ENCODE results near the gene CACNA2D2. TPM values are rescaled to one million over a fixed set of nuclear protein-coding genes. Genes with fewer than 3 reads are reported as not detected.

Gene CACNA2D2
- total and polyA plus RNA-seq, 2 of the 8 experiments (the other 6 are each of a cell fraction or from before 2014, with no cell fraction given), result 14.1 to 25.0 TPM

GRCh38 chr3:50551681-50552435 is 48.4 kb upstream of the CACNA2D2 start:
- FAIRE-seq, result no peak
- H3K4ac ChIP-seq (replicated peaks; ENCODE audit: insufficient read length, low read depth, low read length), result no peak overlapping the region
- no peak for DNase-seq (ENCODE audit: low read depth in 1 of 2, low spot score in 2 of 2)
- no peaks in the 10 kb centered on the region for H3K23me2 ChIP-seq (ENCODE audit: low read depth, low read length)
- H4K5ac ChIP-seq (ENCODE audit: insufficient read length, low read depth, low read length), result no peak overlapping the region
- no peak overlapping the region for H3K4me2 ChIP-seq (ENCODE audit: insufficient read depth in 1 of 2, low read depth in 2 of 2, low read length in 2 of 2)
- no peaks in the 10 kb centered on the region for H3K36me3 ChIP-seq (ENCODE audit: control insufficient read depth in 2 of 4, insufficient read depth in 4 of 4, low read length in 3 of 4)
- H2AK5ac ChIP-seq (ENCODE audit: low read depth, low read length), result no peak overlapping the region; the same call in 1 of the 2 replicates
- no peaks in the 10 kb centered on the region for H4K20me1 ChIP-seq (replicated peaks in 1 of 2; ENCODE audit: control insufficient read depth in 1 of 2, insufficient read depth in 2 of 2, low read length in 2 of 2)
- no peak overlapping the region for H2BK5ac ChIP-seq (ENCODE audit: low read depth, low read length)
- ChIA-PET CTCF (ENCODE audit: partially characterized antibody) (interaction anchor here (0.6 to 46.5 kb wide), 24 partner anchors 11 to 1467 kb away, joined by 3 to 863 read pairs (median 16); partner anchors contain the start of genes CISH, HEMK1, MAPKAPK3 and NPRL2), POLR2A (ENCODE audit: partially characterized antibody) (interaction anchor here (0.6 to 1.9 kb wide), 5 partner anchors 11 to 270 kb away, joined by 3 to 9 read pairs (median 3); partner anchors contain the start of gene C3orf18)
- no peak overlapping the region for H4K91ac ChIP-seq (replicated peaks; ENCODE audit: insufficient read length, low read length)
- no peak overlapping the region for H2BK12ac ChIP-seq (ENCODE audit: low read depth, low read length)
- no peak overlapping the region for H2BK20ac ChIP-seq (ENCODE audit: low read length)
- no peak overlapping the region for H4K8ac ChIP-seq (ENCODE audit: extremely low read depth, insufficient read depth, low read length)
- no peak overlapping the region for H3K9ac ChIP-seq (replicated peaks in 1 of 4; ENCODE audit: extremely low read depth in 1 of 4, low read depth in 3 of 4, low read length in 3 of 4)
- H3K18ac ChIP-seq (ENCODE audit: extremely low read depth, low read length), result no peak overlapping the region
- H3K9me3 ChIP-seq (ENCODE audit: insufficient read depth in 2 of 2, low read depth in 1 of 2, low read length in 1 of 2), result no peaks in the 10 kb centered on the region
- no peak overlapping the region for H2BK15ac ChIP-seq (ENCODE audit: low read length)
- no peak overlapping the region for H3K23ac ChIP-seq (ENCODE audit: insufficient read length)
- no peak overlapping the region for H2AFZ ChIP-seq (ENCODE audit: low read length)
- no peaks in the 10 kb centered on the region for H3K79me2 ChIP-seq (ENCODE audit: control insufficient read depth in 1 of 2, insufficient read depth in 2 of 2, low read length in 2 of 2)
- H3K79me1 ChIP-seq (ENCODE audit: low read depth, low read length), result no peaks in the 10 kb centered on the region
- H3K14ac ChIP-seq (ENCODE audit: insufficient read length), result no peak overlapping the region
- H3K27me3 ChIP-seq (replicated peaks in 1 of 4; ENCODE audit: control insufficient read depth in 3 of 4, extremely low read depth in 1 of 4, insufficient read depth in 3 of 4, low read length in 3 of 4), result peaks cover 0 to 3% (median 0%) of the 10 kb centered on the region in 4 experiments; a peak in 3 of 7 replicates
- H3K4me3 ChIP-seq (ENCODE audit: extremely low read depth in 1 of 4, insufficient read depth in 2 of 4, low read depth in 3 of 4, low read length in 4 of 4), result no peak overlapping the region
- 86% methylated on average over 7 of the region's 7 CpGs; no CpG with 5 or more reads in 1 of the 2 experiments for WGBS, 2 experiments (ENCODE audit: extremely low coverage in 1 of 2, insufficient coverage in 1 of 2, insufficient read length in 1 of 2, insufficient replicate concordance in 2 of 2, low coverage in 1 of 2, low lambda C conversion rate in 2 of 2, missing lambda C conversion rate in 1 of 2)
- no peak overlapping the region for H3K27ac ChIP-seq (ENCODE audit: low read depth, low read length)
- no peak overlapping the region for H3K56ac ChIP-seq (replicated peaks; ENCODE audit: insufficient read length, low read depth, low read length)
- no peak overlapping the region for H2BK120ac ChIP-seq (replicated peaks; ENCODE audit: low read depth, low read length)
- H3K4me1 ChIP-seq (replicated peaks in 1 of 4; ENCODE audit: control insufficient read depth in 3 of 4, insufficient read depth in 4 of 4, low read length in 3 of 4), result peaks cover 0 to 3% (median 2%) of the 10 kb centered on the region in 4 experiments; a peak in 3 of 7 replicates
- TF ChIP-seq MAFK (IDR thresholded peaks at IDR 0.05; ENCODE audit: low read depth, low read length), result no peak
- TF ChIP-seq ZNF274 (IDR thresholded peaks at IDR 0.05; ENCODE audit: borderline replicate concordance, extremely low read depth, low read length), result no peak
- TF ChIP-seq BCL11A (IDR thresholded peaks at IDR 0.05; ENCODE audit: low read depth in 2 of 2, low read length in 2 of 2), result no peak
- no peak for TF ChIP-seq RNF2 (IDR thresholded peaks at IDR 0.05; ENCODE audit: borderline replicate concordance, low read depth, low read length, missing control alignments, poor library complexity, severe bottlenecking)
- TF ChIP-seq BRCA1 (IDR thresholded peaks at IDR 0.05; ENCODE audit: low read depth, low read length), result no peak
- TF ChIP-seq SP2 (IDR thresholded peaks at IDR 0.05; ENCODE audit: low read length), result no peak
- no peak for TF ChIP-seq RXRA (IDR thresholded peaks at IDR 0.05; ENCODE audit: insufficient read depth, low read depth, low read length)
- TF ChIP-seq TAF7 (optimal IDR thresholded peaks at IDR 0.05; ENCODE audit: borderline replicate concordance, low read depth, low read length), result no peak
- TF ChIP-seq FOSL1 (IDR thresholded peaks at IDR 0.05; ENCODE audit: insufficient read depth, low read depth, low read length), result no peak
- no peak for TF ChIP-seq EGR1 (IDR thresholded peaks at IDR 0.05; ENCODE audit: borderline replicate concordance, low read depth, low read length)
- no peak for TF ChIP-seq JUN (IDR thresholded peaks at IDR 0.05; ENCODE audit: low read depth, low read length)
- no peak for TF ChIP-seq TCF12 (IDR thresholded peaks at IDR 0.05; ENCODE audit: low read depth, low read length)

Measured in H1 (cell line).